GM18858 (cell line): ENCODE results near the gene CPZ.
"Not testable (repeated sequence)": the region's sequence is repeated elsewhere in the genome, so short reads cannot be mapped to it uniquely, and the experiment has no call there.

Source experiments
- ATAC-seq: cut with Tn5 transposase; IDR thresholded peaks from one replicate; pipeline ENCODE4 v1.9.1; 2021; ENCODE audit not compliant: unreplicated experiment

Gene CPZ

DNA sequence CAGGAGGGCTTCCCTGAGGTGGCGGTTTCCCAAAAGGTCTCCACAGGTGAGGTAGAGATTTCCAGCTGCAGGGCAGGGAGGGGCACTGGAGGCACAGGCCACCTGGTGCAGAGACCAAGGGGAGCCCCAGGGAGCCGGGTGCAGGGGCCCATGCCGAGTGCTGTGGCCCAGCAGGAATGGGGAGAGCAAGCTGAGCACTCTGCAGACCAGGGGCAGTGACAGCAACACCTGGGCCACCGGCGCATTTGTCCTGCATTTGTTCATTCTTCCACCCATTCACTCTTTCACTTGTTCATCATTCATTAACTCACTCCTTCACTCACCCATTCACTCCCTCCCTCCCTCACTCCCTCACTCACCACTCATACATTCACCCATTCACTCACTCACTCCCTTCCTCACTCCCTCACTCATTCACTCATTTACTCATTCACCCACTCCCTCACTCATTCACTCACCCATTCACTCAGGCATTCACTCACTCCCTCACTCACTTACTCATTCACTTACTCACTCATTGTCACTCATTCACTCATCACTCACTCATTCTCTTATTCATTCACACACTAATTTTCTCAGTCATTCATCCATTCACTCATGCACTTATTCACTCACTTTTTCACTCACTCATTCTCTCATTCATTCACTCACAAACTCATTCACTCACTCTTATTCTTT, 16.3 kb downstream of the CPZ start:
- ATAC-seq: no peak

DNA sequence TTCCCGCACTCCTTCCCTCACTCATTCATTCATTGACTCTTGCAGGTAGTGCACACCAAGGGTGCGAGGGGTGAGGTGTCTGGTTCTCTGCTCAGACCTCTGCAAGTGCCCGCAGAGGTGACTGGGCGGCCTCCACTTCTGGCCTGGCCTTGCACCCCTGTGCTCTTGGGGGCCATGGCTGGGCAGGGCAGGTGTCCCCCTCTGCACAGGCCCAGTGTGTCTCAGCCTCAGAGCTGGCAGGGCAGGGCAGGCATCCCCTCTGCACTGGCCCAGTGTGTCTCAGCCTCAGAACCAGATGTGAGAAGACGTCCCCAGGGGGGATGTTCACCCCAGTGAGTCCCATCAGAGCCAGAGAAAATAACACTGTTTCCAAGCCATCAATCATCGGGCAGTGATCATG, 16.8 kb downstream of the CPZ start:
- ATAC-seq: no peak

DNA sequence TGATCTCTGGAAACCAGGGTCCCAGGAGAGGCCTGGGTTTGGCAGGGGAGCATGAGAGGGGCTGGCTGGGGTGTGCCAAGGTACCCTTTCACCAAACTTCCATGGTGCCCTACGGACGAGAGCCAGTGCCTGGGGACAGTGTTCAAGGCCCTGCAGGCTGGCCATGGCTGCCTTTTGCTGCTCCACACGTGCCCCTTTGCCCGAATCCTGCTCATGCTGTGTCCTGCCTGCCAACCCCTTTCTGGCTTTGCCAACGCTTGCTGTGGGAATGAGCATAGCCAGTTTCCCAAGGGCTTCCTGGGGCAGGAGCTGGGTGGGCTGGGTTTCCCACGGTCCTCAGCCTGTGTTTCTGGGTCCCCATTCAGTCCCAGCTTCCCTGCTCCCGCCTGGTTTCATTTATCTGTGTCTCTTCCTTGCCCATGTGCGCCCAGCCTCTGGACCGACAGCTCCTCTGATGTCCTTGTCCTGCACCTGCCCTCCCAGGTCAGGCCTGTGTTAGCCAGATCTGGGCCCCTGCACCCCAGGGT, 17.3 kb downstream of the CPZ start:
- no peak for ATAC-seq

DNA sequence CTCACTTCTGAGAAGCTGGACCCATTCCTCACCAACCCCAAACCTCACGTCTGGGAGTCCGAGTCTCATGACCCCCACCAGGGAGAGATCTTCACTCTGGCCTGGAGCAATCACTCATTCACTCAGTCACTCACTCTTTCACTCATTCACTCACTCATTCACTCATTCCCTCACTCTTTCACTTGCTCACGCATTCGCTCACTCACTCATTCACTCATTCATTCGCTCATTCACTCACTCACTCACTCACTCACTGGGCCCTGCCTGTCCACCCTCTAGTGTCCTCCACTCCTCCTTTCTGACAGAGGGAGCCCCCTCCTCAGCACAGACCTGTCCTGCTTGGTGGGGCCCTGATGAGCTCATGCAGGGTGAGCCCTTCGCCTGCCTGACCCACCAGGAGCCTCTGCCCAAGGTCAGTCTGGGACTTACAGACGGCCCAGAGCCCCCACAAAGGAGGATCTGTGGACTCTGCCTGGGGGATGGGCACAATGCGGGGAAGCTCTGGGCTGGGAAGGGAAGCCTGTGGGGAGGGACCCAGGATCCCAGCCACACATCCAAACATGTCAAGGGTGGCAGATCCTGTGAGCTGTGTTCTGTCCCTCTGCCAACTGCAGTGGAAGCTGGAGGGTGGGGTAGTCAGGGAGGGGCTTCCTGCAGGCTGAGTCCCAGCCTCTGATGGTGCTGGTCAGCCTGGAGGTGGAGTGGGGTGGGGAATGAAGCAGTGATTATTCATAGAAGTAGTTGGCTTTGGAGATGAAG, 18.5 kb downstream of the CPZ start:
- no peak for ATAC-seq

DNA sequence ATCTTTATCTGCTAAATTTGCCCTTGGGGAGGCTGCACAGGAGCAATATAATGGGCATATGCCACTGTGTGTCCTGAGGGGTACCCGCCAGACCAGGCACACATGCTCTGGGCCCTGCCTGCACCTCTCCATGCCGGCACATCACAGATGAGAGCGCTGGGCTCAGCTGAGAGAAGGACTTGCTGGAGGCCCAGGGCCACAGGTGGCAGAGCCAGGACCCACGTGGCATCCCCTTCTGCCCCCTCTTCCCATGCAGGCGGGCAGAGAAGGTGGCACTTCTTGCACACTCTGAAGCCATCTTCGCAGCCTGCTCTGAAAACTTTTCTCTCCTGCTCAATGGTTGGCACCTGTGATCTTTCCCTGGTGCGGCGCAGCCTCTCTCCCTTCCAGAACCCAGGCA, 20.1 kb downstream of the CPZ start:
- no peak for ATAC-seq

DNA sequence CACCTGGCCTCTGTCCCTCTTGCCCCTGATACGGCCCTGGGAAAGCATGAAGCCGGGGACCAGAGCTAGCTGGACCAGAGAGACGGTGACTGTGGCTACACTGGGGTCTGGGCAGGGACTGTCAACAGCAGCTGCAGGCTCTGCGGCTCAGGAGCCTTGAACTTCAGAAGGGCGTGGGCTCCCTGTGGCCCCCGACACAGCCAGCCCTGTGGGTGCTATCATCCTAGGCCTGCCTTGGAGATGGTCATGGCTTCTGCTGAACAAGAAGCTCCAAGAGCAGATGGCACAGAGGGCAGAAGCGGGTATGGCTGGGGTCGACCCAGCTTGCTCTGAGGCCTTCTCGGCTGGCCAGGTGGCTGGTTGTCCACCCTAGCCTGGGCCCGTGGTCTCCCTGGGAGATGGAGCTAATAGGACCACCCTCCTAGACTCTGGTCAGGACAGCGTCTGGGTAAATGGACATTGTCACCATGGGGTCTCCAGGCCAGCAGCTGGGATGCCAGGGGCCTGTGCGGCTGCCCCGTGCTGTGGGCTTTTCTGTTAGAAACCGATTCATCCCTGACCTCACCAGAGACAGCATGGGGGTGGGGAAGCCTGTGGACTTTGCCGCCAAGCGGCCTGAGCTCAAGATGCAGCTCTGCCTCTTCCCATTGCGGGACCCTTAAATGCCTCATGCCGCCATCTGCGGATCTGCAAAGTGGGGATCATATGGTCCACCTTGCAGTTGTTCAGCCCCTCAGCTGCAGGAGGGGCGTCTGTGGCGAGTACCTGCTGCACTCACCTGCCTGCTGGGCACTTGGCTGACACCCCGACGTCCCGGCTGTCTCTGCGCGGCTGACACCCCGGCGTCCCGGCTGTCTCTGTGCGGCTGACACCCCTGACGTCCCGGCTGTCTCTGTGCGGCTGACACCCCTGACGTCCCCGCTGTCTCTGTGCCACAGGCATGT, 21.1 kb downstream of the CPZ start:
- no peak for ATAC-seq

DNA sequence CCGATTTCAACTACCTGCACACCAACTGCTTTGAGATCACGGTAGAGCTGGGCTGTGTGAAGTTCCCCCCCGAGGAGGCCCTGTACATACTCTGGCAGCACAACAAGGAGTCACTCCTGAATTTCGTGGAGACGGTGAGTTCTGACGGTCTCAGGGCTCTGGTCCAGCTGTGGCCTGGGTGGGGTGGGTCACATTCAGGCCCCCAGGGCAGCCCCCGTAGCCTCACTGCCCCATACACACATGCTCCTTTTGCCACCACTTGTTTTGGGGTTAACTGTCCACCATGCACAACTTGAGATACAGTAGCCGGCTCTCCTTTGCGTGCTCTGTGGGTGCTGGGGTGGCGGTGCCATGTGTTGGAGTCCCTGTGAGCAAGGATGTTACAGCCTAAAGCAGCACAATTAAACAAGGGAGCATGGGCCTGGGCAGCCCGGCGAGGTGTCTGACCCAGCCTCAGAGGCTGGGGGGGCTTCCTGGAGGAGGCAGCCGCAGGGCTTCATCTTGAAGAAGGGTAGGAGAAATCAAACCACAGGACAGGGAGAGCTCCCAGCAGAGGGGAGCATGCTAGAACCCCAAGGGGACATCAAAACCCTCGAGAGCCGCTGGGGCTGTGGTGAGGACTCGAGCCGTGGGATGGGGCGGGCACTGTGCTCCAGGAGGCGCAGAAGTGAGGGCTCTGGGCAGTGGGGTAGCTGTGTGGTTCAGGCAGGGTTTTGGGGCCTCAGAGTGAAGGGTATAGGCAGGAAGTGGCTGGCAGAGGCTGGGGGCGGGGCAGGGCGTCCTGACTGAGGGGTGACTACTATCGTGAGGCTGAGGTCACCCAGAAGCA, 22.0 kb downstream of the CPZ start:
- no peak for ATAC-seq

DNA sequence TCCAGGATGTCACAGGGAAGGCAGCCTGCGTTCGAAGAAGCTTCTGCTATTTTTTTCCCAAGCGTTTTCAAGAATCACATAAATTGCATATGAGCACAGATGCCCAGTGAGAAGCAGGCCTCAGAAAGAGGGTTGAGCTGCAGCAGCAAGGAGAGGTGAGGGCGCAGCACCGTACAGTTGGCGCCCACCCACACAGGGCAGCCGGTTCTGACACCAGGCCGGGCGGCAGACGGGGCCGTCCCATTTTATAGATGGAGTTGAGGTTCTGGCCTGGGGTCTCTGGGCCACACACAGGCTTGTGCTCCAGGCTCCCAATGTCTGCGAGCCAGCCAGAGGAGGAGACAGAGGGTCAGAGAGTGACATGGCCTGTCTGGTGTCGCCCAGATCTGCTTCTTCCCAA, 22.8 kb downstream of the CPZ start:
- ATAC-seq: no peak

DNA sequence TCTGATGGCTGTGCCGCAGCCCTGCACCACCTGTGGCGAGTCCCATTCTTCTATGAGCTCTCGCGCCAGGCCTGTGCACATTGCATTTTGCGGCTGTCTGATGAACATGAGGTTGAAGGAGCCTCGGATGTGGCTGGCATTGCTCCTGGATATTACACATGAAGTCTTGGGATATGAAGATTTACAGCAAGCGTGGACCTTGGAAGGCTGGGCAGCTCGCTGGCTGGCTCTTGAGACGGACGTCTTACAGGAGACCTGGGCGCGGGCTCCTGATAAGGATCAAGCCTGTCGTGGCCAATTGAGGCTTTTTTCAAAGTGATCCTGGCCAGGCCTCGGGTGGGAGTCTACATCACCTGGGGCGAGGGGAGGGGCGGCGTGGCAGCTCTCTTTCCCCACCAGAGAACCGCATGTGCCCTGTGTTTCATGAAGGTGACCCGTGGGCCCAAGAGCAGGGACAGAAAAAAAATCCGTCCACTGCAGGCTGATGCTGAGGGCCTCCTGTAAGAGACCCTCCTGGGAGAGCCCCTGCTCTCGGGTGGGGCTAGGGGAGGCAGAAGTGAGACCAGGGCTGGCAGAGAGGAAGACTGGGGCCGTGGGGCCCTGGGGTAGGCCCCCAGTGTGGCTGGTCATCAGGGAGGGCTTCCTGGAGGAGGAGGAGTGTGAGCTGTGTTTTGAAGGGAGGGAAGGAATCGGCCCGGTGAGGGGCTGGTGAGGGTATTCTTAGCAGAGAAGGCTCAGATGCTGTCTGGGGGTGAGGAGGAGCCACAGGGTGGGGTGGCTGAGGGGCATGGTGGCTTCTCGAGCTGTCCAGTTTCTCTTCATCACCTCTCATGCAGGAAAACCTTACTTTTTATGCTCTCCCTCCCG, 23.6 kb downstream of the CPZ start:
- no peak for ATAC-seq

DNA sequence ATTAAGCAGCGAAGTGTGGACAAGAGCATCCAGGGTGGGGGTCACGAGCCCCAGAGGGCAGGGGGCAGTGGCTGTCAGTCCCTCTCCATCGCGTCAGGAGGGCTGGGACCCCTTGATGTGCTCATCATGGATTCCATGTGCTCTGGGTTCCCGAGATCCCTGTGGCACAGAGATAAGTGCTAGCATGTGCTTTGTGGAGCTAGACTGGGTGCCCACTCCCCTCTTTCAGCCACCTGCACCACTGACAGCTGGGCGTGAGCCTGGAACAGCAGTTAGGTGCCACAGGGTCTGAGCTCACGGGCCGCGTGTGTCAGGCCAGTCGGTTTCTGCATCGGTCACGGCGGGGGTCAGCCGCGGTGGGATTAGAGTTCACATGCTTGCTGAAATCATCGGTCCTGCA, 24.3 kb downstream of the CPZ start:
- no peak for ATAC-seq

DNA sequence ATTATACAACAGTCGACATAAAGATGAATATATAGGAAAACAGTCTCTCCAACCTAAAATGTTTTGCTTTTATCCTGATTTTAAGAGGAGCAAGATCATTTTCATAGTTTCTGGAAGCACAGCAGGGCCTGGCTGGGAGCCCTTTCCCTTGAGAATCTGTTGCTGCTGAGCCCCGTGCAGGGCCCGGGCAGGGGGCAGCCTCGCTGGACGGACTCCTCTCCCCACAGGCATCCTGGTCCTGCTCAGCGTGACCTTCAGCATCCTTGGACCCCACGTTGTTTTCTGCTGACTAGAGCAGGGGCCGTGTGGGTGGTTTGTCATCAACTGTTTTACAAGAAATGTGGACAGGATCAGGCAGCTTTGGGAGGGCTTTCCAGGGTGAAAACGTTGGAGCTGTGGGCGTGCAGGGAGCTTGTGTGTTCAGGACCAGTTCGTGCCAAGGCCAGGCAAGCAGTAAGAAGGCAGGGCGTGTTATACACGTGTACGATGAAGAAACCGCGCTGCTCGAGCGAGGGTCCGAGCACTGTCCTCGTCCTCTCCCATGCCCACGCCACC, 25.0 kb downstream of the CPZ start:
- no peak for ATAC-seq

DNA sequence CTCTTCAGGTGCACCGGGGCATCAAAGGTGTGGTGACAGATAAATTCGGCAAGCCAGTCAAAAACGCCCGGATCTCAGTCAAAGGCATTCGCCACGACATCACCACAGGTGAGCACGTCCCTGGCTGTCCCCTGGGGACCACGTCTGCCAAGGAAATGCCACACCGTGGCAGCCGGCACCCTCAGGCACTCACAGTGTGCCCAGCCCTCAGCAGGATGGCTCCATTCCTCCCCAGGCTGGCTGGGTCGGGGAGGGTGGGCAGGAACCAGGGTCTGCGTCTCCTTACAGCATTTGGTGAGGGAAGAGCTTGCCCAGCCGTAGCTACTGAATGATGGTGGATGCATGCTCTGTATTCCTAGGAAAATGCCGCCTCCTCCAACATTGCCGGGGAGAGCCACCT, 25.9 kb downstream of the CPZ start:
- ATAC-seq: no peak

DNA sequence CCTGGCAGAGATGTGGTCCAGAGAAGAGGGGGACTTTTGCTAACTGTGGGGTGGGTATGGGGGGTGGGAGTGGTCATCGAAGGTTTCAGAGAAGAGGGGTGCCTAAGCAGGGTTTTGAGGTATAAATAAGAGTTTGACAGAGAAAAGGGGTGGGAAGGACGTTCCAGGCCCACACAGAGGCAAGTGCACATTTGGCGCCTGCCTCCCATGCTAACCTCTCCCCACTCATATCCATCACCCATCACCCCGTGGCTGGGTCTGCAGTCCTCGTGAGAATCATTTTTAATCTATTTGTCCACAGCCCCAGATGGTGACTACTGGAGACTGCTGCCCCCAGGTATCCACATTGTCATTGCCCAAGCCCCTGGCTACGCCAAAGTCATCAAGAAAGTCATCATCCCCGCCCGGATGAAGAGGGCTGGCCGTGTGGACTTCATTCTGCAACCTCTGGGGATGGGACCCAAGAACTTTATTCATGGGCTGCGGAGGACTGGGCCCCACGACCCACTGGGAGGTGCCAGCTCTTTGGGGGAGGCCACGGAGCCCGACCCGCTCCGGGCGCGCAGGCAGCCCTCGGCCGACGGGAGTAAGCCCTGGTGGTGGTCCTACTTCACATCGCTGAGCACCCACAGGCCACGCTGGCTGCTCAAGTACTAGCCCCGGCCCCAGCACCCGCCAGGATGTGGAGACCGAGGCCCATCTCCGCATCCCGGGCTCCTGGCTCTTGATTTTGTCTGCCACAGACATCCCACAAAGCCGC, 26.6 kb downstream of the CPZ start:
- no peak for ATAC-seq

DNA sequence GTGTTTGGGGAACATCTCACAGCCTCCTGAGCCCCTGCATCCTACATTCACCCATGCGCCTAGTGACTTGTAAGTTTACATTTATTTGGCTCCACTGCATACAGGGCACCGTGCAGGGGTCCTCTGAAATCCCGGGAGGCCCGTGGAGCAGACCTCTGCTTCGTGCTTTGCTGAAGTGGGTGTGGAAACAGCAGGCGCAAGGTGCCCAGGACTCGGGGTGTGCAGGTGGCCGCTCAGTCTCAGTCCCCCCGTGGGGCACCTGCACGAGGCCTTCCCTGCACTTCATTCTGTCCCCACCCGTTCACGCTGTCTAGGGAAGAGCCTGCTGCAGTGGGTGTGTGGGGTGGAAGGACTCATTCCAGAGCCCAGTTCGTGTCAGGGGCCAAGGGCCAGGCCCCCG, 28.6 kb downstream of the CPZ start:
- not testable (repeated sequence) for ATAC-seq

DNA sequence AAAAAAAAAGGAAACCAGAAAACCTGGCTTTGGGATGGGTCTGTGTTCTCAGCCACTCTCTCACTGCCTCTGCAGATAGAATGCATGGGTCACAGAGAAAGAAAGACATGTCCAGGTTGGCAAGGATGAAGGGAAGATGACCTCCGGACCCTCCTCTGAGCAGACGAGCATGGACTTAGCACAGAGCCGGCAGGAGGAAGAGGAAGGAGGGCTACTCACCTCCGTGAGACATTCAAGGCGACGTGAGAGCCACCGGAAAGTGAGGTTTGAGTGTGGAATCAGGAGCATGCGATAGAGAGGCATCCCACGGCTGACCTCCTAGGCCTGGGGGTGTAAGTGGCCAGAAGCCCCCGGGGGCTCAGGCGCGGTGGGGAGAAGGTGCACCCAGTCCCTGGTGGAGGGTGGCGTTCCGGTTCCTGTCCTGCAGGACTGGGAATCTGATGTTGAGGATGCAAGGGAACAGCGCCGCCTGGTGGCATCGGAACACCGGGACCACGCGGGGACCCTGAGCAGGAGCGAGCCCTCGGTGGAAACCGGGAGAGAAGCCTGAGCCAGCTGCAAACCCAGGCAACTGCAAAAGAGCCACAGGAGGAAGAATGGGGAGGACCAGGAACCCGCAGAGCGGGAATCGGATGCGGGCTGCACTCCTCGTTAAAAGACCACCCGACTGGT, 32.2 kb downstream of the CPZ start:
- not testable (repeated sequence) for ATAC-seq

DNA sequence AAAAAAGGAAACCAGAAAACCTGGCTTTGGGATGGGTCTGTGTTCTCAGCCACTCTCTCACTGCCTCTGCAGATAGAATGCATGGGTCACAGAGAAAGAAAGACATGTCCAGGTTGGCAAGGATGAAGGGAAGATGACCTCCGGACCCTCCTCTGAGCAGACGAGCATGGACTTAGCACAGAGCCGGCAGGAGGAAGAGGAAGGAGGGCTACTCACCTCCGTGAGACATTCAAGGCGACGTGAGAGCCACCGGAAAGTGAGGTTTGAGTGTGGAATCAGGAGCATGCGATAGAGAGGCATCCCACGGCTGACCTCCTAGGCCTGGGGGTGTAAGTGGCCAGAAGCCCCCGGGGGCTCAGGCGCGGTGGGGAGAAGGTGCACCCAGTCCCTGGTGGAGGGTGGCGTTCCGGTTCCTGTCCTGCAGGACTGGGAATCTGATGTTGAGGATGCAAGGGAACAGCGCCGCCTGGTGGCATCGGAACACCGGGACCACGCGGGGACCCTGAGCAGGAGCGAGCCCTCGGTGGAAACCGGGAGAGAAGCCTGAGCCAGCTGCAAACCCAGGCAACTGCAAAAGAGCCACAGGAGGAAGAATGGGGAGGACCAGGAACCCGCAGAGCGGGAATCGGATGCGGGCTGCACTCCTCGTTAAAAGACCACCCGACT, 37.8 kb downstream of the CPZ start:
- ATAC-seq: not testable (repeated sequence)

DNA sequence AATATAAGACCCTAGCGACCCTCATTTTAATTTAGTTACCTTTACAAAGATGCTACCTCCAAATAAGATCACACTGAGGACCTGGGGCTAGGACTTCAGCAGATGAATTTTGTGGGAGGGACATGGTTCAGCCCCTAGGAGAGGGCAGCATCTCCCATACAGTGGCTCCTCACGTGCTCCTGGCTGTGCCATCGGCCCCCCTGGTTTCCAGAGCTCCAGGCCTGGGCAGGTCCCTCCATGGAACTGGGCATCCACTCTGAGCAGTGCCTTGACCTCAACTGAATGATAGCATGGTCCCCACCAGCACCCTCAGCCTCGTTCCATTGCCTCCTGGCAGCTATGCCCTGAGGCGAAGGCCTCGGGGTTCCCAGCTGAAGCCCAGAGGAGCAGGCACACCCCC, 39.3 kb downstream of the CPZ start:
- not testable (repeated sequence) for ATAC-seq
